HG02870 (cell line): ENCODE data around the gene ADGRG4.

Experiments
- ATAC-seq: cut with Tn5 transposase; IDR thresholded peaks from one replicate; pipeline ENCODE4 v1.9.1; 2021; ENCODE audit warnings: mild to moderate bottlenecking, moderate library complexity; ENCODE audit not compliant: unreplicated experiment

Gene ADGRG4

DNA sequence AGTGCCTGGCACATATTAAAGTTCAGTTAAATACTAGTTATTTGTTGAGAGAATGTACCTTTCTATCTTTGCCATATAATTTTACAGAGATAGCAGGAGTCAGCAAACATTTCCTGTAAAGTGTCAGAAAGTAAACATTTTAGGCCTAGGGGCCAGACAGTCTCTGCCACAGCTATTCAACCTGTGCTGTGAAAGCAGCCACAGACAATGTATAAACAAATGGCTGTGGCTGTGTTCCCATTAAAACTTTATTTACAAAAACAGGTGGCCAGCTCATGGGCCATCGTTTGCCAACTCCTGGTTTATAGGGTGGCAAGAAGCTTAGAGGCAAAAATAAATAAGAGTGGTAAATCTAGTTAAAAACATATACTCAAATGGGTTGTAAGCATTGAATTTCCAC lies 153.0 kb downstream of the ADGRG4 start:
- no peak for ATAC-seq

DNA sequence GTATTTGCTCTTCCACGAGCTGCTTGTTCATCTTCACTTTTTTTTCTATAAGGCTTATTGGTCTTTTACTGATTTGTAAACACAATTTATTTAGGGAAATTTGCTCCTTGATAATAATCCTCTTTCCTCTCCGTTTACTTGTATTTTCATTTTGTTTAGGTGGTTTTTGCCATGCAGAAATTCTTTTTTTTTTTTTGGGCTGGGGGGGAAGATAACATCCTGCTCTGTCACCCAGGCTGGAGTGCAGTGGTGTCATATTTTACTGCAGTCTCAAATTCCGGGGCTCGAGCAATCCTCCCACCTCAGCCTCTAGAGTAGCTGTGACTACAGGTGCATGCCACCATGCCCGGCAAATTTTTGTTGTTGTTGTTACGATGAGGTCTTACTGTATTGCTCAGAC lies 155.4 kb downstream of the ADGRG4 start:
- ATAC-seq, result no peak

DNA sequence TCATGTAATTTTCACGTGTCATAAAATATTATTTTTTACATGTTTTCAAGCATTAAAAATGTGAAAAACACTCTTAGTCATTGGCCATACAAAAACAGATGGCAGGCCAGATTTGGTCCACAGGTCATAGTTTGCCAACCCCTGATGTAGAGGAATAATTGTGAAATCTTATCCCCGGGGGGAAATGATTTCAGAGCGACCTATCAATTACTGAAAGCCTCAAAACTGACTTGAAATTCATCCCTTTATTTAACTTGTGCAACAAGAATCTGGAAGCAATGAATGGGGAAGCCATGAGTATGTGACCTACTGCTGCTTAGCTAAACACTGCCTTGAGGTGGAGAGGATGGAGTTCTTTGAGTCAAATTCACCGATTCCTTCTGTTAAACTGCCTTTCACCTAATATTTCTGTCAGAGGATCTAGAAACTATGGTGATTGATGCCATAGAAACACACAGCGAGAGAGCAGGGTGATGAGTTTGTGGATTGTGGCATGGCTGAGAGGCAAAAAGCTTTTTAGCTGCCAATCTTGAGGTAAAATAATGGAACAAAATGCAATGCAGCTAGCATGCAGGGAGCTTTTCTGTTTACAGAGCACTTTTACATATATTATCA lies 156.6 kb downstream of the ADGRG4 start:
- ATAC-seq, result no peak

DNA sequence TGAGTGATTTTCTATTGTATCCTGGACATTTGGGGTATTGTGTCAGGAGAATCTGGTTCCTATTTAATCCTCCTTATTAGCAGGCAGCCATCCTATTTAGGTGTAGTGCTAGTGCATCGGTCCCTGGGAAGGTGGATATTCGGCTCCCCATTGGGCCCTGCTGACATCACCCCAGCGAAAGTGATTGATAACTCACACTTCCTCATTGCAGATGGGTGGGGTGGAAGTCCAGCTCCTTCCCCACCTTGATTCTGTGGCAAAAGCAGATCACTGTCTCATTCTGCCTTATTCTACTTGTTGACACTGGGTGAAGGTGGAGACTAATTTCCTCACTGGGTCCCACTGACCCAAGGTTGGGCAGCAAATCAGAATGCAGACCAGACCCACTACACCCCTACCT lies 163.8 kb downstream of the ADGRG4 start:
- no peak for ATAC-seq
